Panc1 (cell line): ENCODE results near the gene AHCYL1. TPM values are rescaled to one million over a fixed set of nuclear protein-coding genes. Genes with fewer than 3 reads are reported as not detected.

Source experiments
- ATAC-seq: fragments of 200-7000 bp; cut with Tn5 transposase; 2 replicates; pipeline ENCODE4 v1.9.1; 2020; ENCODE audit warnings: mild to moderate bottlenecking, moderate library complexity
- BruUV-seq: library from RNA; stranded (reverse); fragments of 400-500 nt; replicated peaks from 2 replicates; lab custom pipeline; 2021; lab: Mats Ljungman, UMichigan
- CTCF ChIA-PET: fragments of 300-600 bp; sonication (Branson Sonifier 250); formaldehyde crosslinking; loops from one replicate; lab custom pipeline; 2022; ENCODE audit warnings: antibody characterized with exemption; lab: Charles Lee
- POLR2A ChIA-PET: fragments of 300-600 bp; sonication (Branson Sonifier 250); formaldehyde crosslinking; loops from one replicate; lab custom pipeline; 2022; ENCODE audit warnings: antibody characterized with exemption; lab: Charles Lee
- DNase-seq: peaks from one replicate; pipeline ENCODE4 v3.0.0-alpha.2; 2010; ENCODE audit warnings: low read depth, low spot score
- H3K27ac ChIP-seq: 2 replicates; pipeline ENCODE4 v1.5.1; 2011; ENCODE audit warnings: mild to moderate bottlenecking, low read length, inconsistent platforms
- H3K27me3 ChIP-seq: fragments of 200-500 bp; sonication (Bioruptor generic); 2 replicates; pipeline ENCODE4 v1.6.0; 2014; ENCODE audit warnings: low read length, inconsistent platforms; ENCODE audit not compliant: control insufficient read depth, insufficient read depth
- H3K36me3 ChIP-seq: fragments of 200-500 bp; sonication (Bioruptor generic); 2 replicates; pipeline ENCODE4 v1.5.1; 2014; ENCODE audit warnings: inconsistent platforms, mild to moderate bottlenecking, low read length, moderate library complexity; ENCODE audit not compliant: control insufficient read depth, insufficient read depth
- H3K4me1 ChIP-seq: 2 replicates; pipeline ENCODE4 v1.5.1; 2011; ENCODE audit warnings: inconsistent platforms, mild to moderate bottlenecking, low read length, moderate library complexity; ENCODE audit not compliant: control insufficient read depth, insufficient read depth
- H3K4me3 ChIP-seq, 2 experiments: 2 replicates each; pipeline ENCODE4 v1.5.1; 2011 to 2012; ENCODE audit warnings: low read depth in 2 of 2, low read length in 2 of 2, mild to moderate bottlenecking in 2 of 2, inconsistent platforms in 1 of 2, moderate library complexity in 1 of 2
- H3K9me3 ChIP-seq: fragments of 200-500 bp; sonication (Bioruptor generic); 2 replicates; pipeline ENCODE4 v1.5.1; 2014; ENCODE audit warnings: low read depth, mild to moderate bottlenecking, inconsistent platforms, low read length, moderate library complexity; ENCODE audit not compliant: control insufficient read depth, insufficient read depth
- POLR2AphosphoS5 ChIP-seq: IDR thresholded peaks from 2 replicates; pipeline ENCODE4 v1.6.1; 2012; ENCODE audit warnings: mild to moderate bottlenecking, low read depth, low read length, moderate library complexity
- SIN3A ChIP-seq: IDR thresholded peaks from 2 replicates; pipeline ENCODE4 v1.6.1; 2012; ENCODE audit warnings: low read depth, mild to moderate bottlenecking, low read length, moderate library complexity, borderline replicate concordance; ENCODE audit not compliant: insufficient read depth
- TCF7L2 ChIP-seq: IDR thresholded peaks from 2 replicates; pipeline ENCODE4 v1.6.1; 2011; ENCODE audit warnings: mild to moderate bottlenecking, low read depth, low read length, inconsistent platforms
- in situ Hi-C: cut with HindIII; loops from 2 replicates; pipeline ENCODE4 v1.10.0; 2016; ENCODE audit warnings: low sequenced_read_pairs, low pct_unique_long_range_greater_than_20kb
- intact Hi-C: fragments of 100-400 bp; cut with micrococcal nuclease; formaldehyde crosslinking; loops from one replicate; pipeline ENCODE4 v1.10.0; 2022; ENCODE audit not compliant: unreplicated experiment
- total RNA-seq: library from RNA; stranded (reverse); gene quantifications from one replicate; pipeline ENCODE4 v1.2.1, GENCODE V29; 2021; ENCODE audit not compliant: unreplicated experiment
- TF ChIP-seq, protein P1 (sequence below): fragments of 450-650 bp; IDR thresholded peaks from 2 replicates; pipeline ENCODE4 v1.5.1; 2017; ENCODE audit warnings: mild to moderate bottlenecking
- TF ChIP-seq, protein P2 (sequence below), 2 experiments: IDR thresholded peaks; 2 replicates each; pipeline ENCODE4 v1.6.1; 2011 to 2012; ENCODE audit warnings: low read depth in 2 of 2, control low read depth in 1 of 2, low read length in 1 of 2, mild to moderate bottlenecking in 1 of 2, moderate library complexity in 1 of 2; ENCODE audit not compliant: insufficient read depth in 1 of 2

AHCYL1 gene
- total RNA-seq, 1 experiment from 2014 or later: 174 TPM

DNA sequence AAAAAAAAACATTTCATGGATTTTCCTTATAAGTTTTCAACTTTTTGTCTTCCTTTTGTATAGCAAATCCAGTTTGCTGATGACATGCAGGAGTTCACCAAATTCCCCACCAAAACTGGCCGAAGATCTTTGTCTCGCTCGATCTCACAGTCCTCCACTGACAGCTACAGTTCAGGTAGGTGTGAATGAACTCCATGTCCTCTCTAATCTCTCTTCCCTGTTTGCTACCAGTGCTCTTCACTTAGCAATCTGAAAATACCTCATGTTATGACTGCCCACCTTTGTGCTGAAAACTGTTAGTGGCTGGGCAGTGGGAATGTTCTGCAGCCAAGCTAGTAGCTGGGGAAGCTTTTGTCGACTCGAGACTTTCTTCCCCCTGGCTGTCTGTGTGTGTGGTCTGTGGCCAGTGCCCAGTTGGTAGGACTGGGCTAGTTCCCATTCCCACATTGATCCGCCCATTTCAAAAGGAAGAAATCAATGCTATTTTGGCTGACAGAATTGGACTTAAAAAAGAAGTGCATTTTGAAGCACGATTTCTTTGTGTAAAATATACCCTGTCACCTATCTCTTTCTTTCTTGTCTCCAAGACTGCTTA is 24.5 kb downstream of the AHCYL1 start:
- in situ Hi-C loops (no loop called here), intact Hi-C loops (no loop called here)
- no peaks in the 10 kb centered on the region for H3K9me3 ChIP-seq
- ChIA-PET POLR2A (no interaction called here), CTCF (no interaction called here)
- H3K4me3 ChIP-seq: no peak overlapping the region
- peaks cover 26% of the 10 kb centered on the region for H3K36me3 ChIP-seq
- H3K27me3 ChIP-seq: no peaks in the 10 kb centered on the region
- no TSS peak for BruUV-seq
- DNase-seq: no peak
- H3K4me1 ChIP-seq: peaks cover 37% of the 10 kb centered on the region
- TF ChIP-seq TCF7L2: no peak
- TF ChIP-seq, protein P1, sequence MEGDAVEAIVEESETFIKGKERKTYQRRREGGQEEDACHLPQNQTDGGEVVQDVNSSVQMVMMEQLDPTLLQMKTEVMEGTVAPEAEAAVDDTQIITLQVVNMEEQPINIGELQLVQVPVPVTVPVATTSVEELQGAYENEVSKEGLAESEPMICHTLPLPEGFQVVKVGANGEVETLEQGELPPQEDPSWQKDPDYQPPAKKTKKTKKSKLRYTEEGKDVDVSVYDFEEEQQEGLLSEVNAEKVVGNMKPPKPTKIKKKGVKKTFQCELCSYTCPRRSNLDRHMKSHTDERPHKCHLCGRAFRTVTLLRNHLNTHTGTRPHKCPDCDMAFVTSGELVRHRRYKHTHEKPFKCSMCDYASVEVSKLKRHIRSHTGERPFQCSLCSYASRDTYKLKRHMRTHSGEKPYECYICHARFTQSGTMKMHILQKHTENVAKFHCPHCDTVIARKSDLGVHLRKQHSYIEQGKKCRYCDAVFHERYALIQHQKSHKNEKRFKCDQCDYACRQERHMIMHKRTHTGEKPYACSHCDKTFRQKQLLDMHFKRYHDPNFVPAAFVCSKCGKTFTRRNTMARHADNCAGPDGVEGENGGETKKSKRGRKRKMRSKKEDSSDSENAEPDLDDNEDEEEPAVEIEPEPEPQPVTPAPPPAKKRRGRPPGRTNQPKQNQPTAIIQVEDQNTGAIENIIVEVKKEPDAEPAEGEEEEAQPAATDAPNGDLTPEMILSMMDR: no peak
- TF ChIP-seq, protein P2, sequence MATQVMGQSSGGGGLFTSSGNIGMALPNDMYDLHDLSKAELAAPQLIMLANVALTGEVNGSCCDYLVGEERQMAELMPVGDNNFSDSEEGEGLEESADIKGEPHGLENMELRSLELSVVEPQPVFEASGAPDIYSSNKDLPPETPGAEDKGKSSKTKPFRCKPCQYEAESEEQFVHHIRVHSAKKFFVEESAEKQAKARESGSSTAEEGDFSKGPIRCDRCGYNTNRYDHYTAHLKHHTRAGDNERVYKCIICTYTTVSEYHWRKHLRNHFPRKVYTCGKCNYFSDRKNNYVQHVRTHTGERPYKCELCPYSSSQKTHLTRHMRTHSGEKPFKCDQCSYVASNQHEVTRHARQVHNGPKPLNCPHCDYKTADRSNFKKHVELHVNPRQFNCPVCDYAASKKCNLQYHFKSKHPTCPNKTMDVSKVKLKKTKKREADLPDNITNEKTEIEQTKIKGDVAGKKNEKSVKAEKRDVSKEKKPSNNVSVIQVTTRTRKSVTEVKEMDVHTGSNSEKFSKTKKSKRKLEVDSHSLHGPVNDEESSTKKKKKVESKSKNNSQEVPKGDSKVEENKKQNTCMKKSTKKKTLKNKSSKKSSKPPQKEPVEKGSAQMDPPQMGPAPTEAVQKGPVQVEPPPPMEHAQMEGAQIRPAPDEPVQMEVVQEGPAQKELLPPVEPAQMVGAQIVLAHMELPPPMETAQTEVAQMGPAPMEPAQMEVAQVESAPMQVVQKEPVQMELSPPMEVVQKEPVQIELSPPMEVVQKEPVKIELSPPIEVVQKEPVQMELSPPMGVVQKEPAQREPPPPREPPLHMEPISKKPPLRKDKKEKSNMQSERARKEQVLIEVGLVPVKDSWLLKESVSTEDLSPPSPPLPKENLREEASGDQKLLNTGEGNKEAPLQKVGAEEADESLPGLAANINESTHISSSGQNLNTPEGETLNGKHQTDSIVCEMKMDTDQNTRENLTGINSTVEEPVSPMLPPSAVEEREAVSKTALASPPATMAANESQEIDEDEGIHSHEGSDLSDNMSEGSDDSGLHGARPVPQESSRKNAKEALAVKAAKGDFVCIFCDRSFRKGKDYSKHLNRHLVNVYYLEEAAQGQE (IDR thresholded peaks at IDR 0.05; ENCODE audit: insufficient read depth in 1 of 2, low read depth in 2 of 2, low read length in 1 of 2): no peak
- TF ChIP-seq POLR2AphosphoS5: no peak
- TF ChIP-seq SIN3A: no peak
- H3K27ac ChIP-seq: no peak overlapping the region
- no peak for ATAC-seq

DNA sequence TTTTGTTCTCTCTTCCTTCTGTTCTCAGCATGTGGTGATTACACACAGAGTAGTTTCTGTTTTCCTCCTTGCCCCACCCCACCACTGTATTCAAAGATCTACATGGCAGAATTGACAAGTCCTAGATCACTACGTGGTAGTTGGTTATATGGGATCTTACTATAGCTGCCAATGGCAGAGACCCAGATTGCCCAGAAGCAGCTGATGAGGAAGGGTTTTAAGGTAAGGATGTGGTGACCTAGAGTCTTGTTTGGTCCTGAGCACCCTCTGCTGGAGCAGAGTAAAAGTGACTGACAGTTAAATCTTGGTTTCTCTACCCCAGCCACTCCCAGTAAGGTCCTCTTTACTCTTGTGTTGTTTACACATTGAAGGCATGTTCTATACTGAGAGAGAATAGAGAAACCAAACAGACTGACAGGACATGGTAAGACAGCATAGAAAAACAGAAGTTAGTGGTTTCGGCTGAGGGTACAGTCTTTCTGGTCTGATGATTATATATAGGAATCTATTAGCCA is 27.0 kb downstream of the AHCYL1 start:
- intact Hi-C loops (no loop called here), in situ Hi-C loops (no loop called here)
- no TSS peak for BruUV-seq
- ChIA-PET POLR2A (no interaction called here), CTCF (no interaction called here)
- H3K27ac ChIP-seq: peak overlapping the region; percentile 7; the same call in 1 of the 2 replicates
- no peak for DNase-seq
- TF ChIP-seq SIN3A: no peak
- TF ChIP-seq, protein P1: peak; percentile 70
- H3K4me3 ChIP-seq: no peak overlapping the region
- peak; percentile 84 for ATAC-seq
- peaks cover 45% of the 10 kb centered on the region for H3K36me3 ChIP-seq
- no peaks in the 10 kb centered on the region for H3K9me3 ChIP-seq
- H3K27me3 ChIP-seq: no peaks in the 10 kb centered on the region
- peaks cover 12% of the 10 kb centered on the region for H3K4me1 ChIP-seq
